MM.1S (cell line): ENCODE results near the gene PTPRE.

Experiments
- EZH2phosphoT487 ChIP-seq: fragments of 300-600 bp; sonication (generic); IDR thresholded peaks from 2 replicates; pipeline ENCODE4 v1.6.1; 2018; ENCODE audit warnings: antibody characterized with exemption, low read length
- TF ChIP-seq, protein P1 (sequence below): fragments of 300-600 bp; sonication (generic); IDR thresholded peaks from 2 replicates; pipeline ENCODE4 v1.5.1; 2016; ENCODE audit warnings: antibody characterized with exemption, low read length, mixed read lengths

DNA sequence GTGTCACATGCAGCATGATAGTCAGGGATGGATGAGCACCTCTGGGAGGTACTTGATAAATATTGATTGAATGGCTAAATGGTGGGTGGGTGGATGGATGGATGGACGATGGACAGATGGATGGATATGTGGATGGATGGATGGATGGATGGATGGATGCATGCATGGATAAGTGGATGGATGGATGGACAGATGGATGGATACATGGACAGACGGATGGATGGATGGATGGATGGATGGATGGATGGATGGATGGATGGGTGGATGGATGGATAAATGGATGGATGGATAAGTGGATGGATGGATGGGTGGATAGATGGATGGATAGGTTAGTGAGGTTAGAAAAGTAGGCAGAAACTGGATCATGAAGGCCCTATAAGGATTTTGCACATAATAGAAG lies 37.4 kb downstream of the PTPRE start:
- TF ChIP-seq, protein P1, sequence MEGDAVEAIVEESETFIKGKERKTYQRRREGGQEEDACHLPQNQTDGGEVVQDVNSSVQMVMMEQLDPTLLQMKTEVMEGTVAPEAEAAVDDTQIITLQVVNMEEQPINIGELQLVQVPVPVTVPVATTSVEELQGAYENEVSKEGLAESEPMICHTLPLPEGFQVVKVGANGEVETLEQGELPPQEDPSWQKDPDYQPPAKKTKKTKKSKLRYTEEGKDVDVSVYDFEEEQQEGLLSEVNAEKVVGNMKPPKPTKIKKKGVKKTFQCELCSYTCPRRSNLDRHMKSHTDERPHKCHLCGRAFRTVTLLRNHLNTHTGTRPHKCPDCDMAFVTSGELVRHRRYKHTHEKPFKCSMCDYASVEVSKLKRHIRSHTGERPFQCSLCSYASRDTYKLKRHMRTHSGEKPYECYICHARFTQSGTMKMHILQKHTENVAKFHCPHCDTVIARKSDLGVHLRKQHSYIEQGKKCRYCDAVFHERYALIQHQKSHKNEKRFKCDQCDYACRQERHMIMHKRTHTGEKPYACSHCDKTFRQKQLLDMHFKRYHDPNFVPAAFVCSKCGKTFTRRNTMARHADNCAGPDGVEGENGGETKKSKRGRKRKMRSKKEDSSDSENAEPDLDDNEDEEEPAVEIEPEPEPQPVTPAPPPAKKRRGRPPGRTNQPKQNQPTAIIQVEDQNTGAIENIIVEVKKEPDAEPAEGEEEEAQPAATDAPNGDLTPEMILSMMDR: no peak
- no peak for TF ChIP-seq EZH2phosphoT487
